IMR-90 (cell line): ENCODE measurements around the gene CSRP2. TPM values are rescaled to one million over a fixed set of nuclear protein-coding genes. Genes with fewer than 3 reads are reported as not detected.

Source experiments
- ATAC-seq: fragments of 200-7000 bp; cut with Tn5 transposase; 2 replicates; pipeline ENCODE4 v1.9.1; 2020; ENCODE audit warnings: low read depth, mild to moderate bottlenecking, moderate library complexity
- BruUV-seq: library from RNA; stranded (reverse); fragments of 400-500 nt; replicated peaks from 2 replicates; lab custom pipeline; 2021; lab: Mats Ljungman, UMichigan
- CTCF ChIA-PET: fragments of 300-600 bp; formaldehyde crosslinking; extraction: SDS; loops from one replicate; lab custom pipeline; 2021; ENCODE audit warnings: antibody characterized with exemption; lab: Yijun Ruan, JAX
- POLR2A ChIA-PET: fragments of 300-600 bp; sonication (Branson Sonifier 250); formaldehyde crosslinking; loops from one replicate; lab custom pipeline; 2022; ENCODE audit warnings: antibody characterized with exemption; ENCODE audit not compliant: unreplicated experiment; lab: Charles Lee
- DNase-seq: peaks from one replicate; pipeline ENCODE4 v3.0.0; 2013
- H2AFZ ChIP-seq: replicated peaks from 2 replicates; pipeline ENCODE3; 2013; ENCODE audit warnings: low read length, mild to moderate bottlenecking; ENCODE audit not compliant: poor library complexity
- H2AK5ac ChIP-seq: 2 replicates; pipeline ENCODE4 v1.6.1; 2013; ENCODE audit warnings: low read depth, low read length, inconsistent platforms
- H2AK9ac ChIP-seq: replicated peaks from 2 replicates; pipeline ENCODE3; 2013; ENCODE audit warnings: mild to moderate bottlenecking, low read depth, low read length, moderate library complexity; ENCODE audit not compliant: poor library complexity
- H2BK120ac ChIP-seq: 2 replicates; pipeline ENCODE4 v1.6.1; 2013; ENCODE audit warnings: low read depth, low read length, inconsistent platforms
- H2BK15ac ChIP-seq: 3 replicates; pipeline ENCODE4 v1.6.1; 2013; ENCODE audit warnings: low read depth, low read length, inconsistent platforms
- H2BK20ac ChIP-seq: 2 replicates; pipeline ENCODE4 v1.6.1; 2013; ENCODE audit warnings: low read depth, mild to moderate bottlenecking, inconsistent platforms, low read length, moderate library complexity
- H2BK5ac ChIP-seq: 2 replicates; pipeline ENCODE4 v1.6.1; 2013; ENCODE audit warnings: mild to moderate bottlenecking, low read depth, low read length, inconsistent platforms; ENCODE audit not compliant: poor library complexity, severe bottlenecking
- H3K14ac ChIP-seq: replicated peaks from 2 replicates; pipeline ENCODE4 v1.6.1; 2013; ENCODE audit warnings: low read depth, low read length, inconsistent platforms
- H3K18ac ChIP-seq: 2 replicates; pipeline ENCODE4 v1.6.1; 2013; ENCODE audit warnings: low read depth, low read length, control low read depth
- H3K23ac ChIP-seq: 2 replicates; pipeline ENCODE4 v1.6.1; 2013; ENCODE audit warnings: low read depth, low read length, inconsistent platforms
- H3K27ac ChIP-seq: 2 replicates; pipeline ENCODE4 v1.5.1; 2013; ENCODE audit warnings: mild to moderate bottlenecking, control low read depth, low read length; ENCODE audit not compliant: insufficient read depth
- H3K27me3 ChIP-seq: 2 replicates; pipeline ENCODE4 v1.6.1; 2013; ENCODE audit warnings: low read length; ENCODE audit not compliant: control insufficient read depth, insufficient read depth
- H3K36me3 ChIP-seq: 2 replicates; pipeline ENCODE4 v1.6.1; 2013; ENCODE audit warnings: low read length, mixed read lengths; ENCODE audit not compliant: control insufficient read depth, insufficient read depth
- H3K4ac ChIP-seq: 2 replicates; pipeline ENCODE4 v1.6.1; 2013; ENCODE audit warnings: low read depth, low read length, inconsistent platforms
- H3K4me1 ChIP-seq: 2 replicates; pipeline ENCODE4 v1.6.1; 2013; ENCODE audit warnings: low read length, mixed read lengths; ENCODE audit not compliant: control insufficient read depth, insufficient read depth
- H3K4me2 ChIP-seq: 2 replicates; pipeline ENCODE4 v1.6.1; 2013; ENCODE audit warnings: low read depth, mild to moderate bottlenecking, control low read depth, low read length, moderate library complexity
- H3K4me3 ChIP-seq: 2 replicates; pipeline ENCODE4 v1.5.1; 2013; ENCODE audit warnings: low read depth, mild to moderate bottlenecking, control low read depth, low read length, moderate library complexity; ENCODE audit not compliant: insufficient read depth
- H3K56ac ChIP-seq: 2 replicates; pipeline ENCODE4 v1.6.1; 2013; ENCODE audit warnings: low read length, inconsistent platforms; ENCODE audit not compliant: insufficient read depth; ENCODE audit errors: extremely low read depth
- H3K79me1 ChIP-seq, 2 experiments: 2 replicates each; pipeline ENCODE4 v1.6.1; 2013; ENCODE audit warnings: low read length in 2 of 2, inconsistent platforms in 1 of 2, low read depth in 1 of 2
- H3K9ac ChIP-seq: 2 replicates; pipeline ENCODE4 v1.6.1; 2013; ENCODE audit warnings: low read depth, low read length, control low read depth
- H3K9me1 ChIP-seq: 2 replicates; pipeline ENCODE4 v1.6.1; 2013; ENCODE audit warnings: low read length, inconsistent platforms; ENCODE audit not compliant: insufficient read depth
- H3K9me3 ChIP-seq: 2 replicates; pipeline ENCODE4 v1.6.1; 2013; ENCODE audit warnings: low read length; ENCODE audit not compliant: control insufficient read depth, insufficient read depth
- H4K20me1 ChIP-seq: 2 replicates; pipeline ENCODE4 v1.6.1; 2013; ENCODE audit warnings: low read length, inconsistent platforms; ENCODE audit not compliant: insufficient read depth
- H4K5ac ChIP-seq: 2 replicates; pipeline ENCODE4 v1.6.1; 2013; ENCODE audit warnings: mild to moderate bottlenecking, low read depth, low read length, control low read depth
- H4K8ac ChIP-seq, 2 experiments: 2 replicates each; pipeline ENCODE4 v1.6.1; 2013; ENCODE audit warnings: low read depth in 2 of 2, low read length in 2 of 2, control low read depth in 1 of 2, inconsistent platforms in 1 of 2
- H4K91ac ChIP-seq: 2 replicates; pipeline ENCODE4 v1.6.1; 2013; ENCODE audit warnings: low read depth, low read length, inconsistent platforms; ENCODE audit not compliant: insufficient read depth
- MXI1 ChIP-seq: IDR thresholded peaks from 2 replicates; pipeline ENCODE4 v1.6.1; 2012; ENCODE audit warnings: low read depth, mild to moderate bottlenecking, low read length, moderate library complexity, borderline replicate concordance
- SMC3 ChIP-seq: fragments of 150-350 bp; IDR thresholded peaks from 2 replicates; pipeline ENCODE4 v1.6.1; 2016; ENCODE audit warnings: low read depth, mild to moderate bottlenecking, antibody characterized with exemption, low read length, moderate library complexity
- WGBS, 2 experiments: methylation state at CpG; one replicate each; pipeline versions ENCODE4 v1.1.5 to v1.1.7; 2013; ENCODE audit warnings: missing lambda C conversion rate in 2 of 2; ENCODE audit not compliant: insufficient read length in 1 of 2; ENCODE audit errors: extremely low coverage in 2 of 2; 5-methylcytosine and 5-hydroxymethylcytosine counted together
- dilution Hi-C: fragments of 300-500 bp; cut with HindIII; formaldehyde crosslinking; loops from one replicate; pipeline ENCODE4 v1.14.3; 2018; ENCODE audit warnings: low sequenced_read_pairs; ENCODE audit not compliant: unreplicated experiment
- in situ Hi-C: fragments of 300-500 bp; cut with MboI; formaldehyde crosslinking; loops from 3 replicates; pipeline ENCODE4 v1.14.3; 2019; ENCODE audit warnings: low sequenced_read_pairs, inconsistent platforms, mixed read lengths
- intact Hi-C: fragments of 100-400 bp; cut with micrococcal nuclease; formaldehyde crosslinking; loops from 2 replicates; pipeline ENCODE4 v1.10.0; 2022
- polyA plus RNA-seq, 3 experiments: library from polyadenylated mRNA; depleted of rRNA; stranded (reverse); fragments of >200 nt; gene quantifications; 2 replicates each; pipeline ENCODE4 v1.2.3, GENCODE V29; 2012; ENCODE audit warnings: low replicate concordance in 1 of 3
- total RNA-seq: library from RNA; depleted of rRNA; stranded (reverse); fragments of >200 nt; gene quantifications from 2 replicates; pipeline ENCODE4 v1.2.3, GENCODE V29; 2012

The CSRP2 gene
- total and polyA plus RNA-seq, 2 of the 4 experiments (the other 2 are of a cell fraction), result 156 to 179 TPM

GRCh38 chr12:76871742-76872141 is 7.1 kb downstream of the CSRP2 start:
- no peak overlapping the region for H2BK120ac ChIP-seq
- H4K5ac ChIP-seq, result no peak overlapping the region
- in situ Hi-C loops, result no loop called here
- intact Hi-C loops, result no loop called here
- no peak for DNase-seq
- no peak overlapping the region for H2BK20ac ChIP-seq
- H3K56ac ChIP-seq, result no peak overlapping the region
- CTCF ChIA-PET, result no interaction called here
- H3K27ac ChIP-seq, result no peak overlapping the region
- no peak overlapping the region for H2BK15ac ChIP-seq
- no peak overlapping the region for H3K4me3 ChIP-seq
- no peaks in the 10 kb centered on the region for H3K9me3 ChIP-seq
- no peak overlapping the region for H2AFZ ChIP-seq
- no peak overlapping the region for H2AK5ac ChIP-seq
- TF ChIP-seq MXI1 (no peak), SMC3 (no peak)
- no TSS peak for BruUV-seq
- peaks cover 8% of the 10 kb centered on the region for H3K36me3 ChIP-seq
- no peak overlapping the region for H3K9ac ChIP-seq
- POLR2A ChIA-PET, result interaction anchor here (1.1 kb wide), 1 partner anchor 8 kb away, joined by 3 read pairs; no protein-coding TSS in a partner anchor
- H3K14ac ChIP-seq, result no peak overlapping the region
- H3K4me1 ChIP-seq, result peaks cover 8% of the 10 kb centered on the region
- no peaks in the 10 kb centered on the region for H3K27me3 ChIP-seq
- dilution Hi-C loops, result no loop called here
- H3K79me1 ChIP-seq, result peaks cover 24 to 89% of the 10 kb centered on the region in 2 experiments
- H3K18ac ChIP-seq, result no peak overlapping the region
- ATAC-seq, result no peak
- no peak overlapping the region for H2BK5ac ChIP-seq
- H4K8ac ChIP-seq, result no peak overlapping the region
- H4K91ac ChIP-seq, result no peak overlapping the region
- no peak overlapping the region for H2AK9ac ChIP-seq
- H3K4me2 ChIP-seq, result no peak overlapping the region
- no peak overlapping the region for H3K4ac ChIP-seq
- H4K20me1 ChIP-seq, result peaks cover 28% of the 10 kb centered on the region
- no peak overlapping the region for H3K23ac ChIP-seq
- 100% methylated on average over 1 of the region's 3 CpGs; no CpG with 5 or more reads in 1 of the 2 experiments for WGBS, 2 experiments
- peaks cover 9% of the 10 kb centered on the region for H3K9me1 ChIP-seq
